Measurements from ENCODE around the gene CACTIN.

DNA sequence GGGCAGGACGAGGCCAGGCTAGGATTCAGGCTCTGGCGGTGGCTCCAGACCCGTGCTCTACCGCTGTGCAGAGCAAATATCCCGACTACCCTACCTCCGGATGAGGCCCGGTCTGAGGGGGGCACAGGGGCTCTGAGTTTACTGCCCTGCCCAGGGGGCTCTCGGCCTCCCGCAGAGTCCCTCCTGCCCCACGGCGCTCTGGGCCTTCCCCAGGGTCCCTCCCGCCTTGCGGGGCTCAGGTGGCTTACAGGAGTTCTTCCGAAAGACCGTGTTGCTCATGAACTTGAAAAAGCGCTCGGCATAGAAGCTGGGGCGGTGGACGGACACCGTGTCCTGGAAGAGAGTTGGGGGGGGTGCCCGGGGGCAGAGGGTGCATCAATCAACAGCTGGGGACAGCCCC is 19.1 kb upstream of the CACTIN start:
- TF ChIP-seq, protein P1, sequence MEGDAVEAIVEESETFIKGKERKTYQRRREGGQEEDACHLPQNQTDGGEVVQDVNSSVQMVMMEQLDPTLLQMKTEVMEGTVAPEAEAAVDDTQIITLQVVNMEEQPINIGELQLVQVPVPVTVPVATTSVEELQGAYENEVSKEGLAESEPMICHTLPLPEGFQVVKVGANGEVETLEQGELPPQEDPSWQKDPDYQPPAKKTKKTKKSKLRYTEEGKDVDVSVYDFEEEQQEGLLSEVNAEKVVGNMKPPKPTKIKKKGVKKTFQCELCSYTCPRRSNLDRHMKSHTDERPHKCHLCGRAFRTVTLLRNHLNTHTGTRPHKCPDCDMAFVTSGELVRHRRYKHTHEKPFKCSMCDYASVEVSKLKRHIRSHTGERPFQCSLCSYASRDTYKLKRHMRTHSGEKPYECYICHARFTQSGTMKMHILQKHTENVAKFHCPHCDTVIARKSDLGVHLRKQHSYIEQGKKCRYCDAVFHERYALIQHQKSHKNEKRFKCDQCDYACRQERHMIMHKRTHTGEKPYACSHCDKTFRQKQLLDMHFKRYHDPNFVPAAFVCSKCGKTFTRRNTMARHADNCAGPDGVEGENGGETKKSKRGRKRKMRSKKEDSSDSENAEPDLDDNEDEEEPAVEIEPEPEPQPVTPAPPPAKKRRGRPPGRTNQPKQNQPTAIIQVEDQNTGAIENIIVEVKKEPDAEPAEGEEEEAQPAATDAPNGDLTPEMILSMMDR (IDR thresholded peaks at IDR 0.05) = no peak
- TF ChIP-seq POLR2AphosphoS5 (IDR thresholded peaks at IDR 0.05) = no peak

All from sigmoid colon (tissue), 4 donors.